ENCODE data around the gene COPG1. TPM values are rescaled to one million over a fixed set of nuclear protein-coding genes. Genes with fewer than 3 reads are reported as not detected.

Gene COPG1
- total and polyA plus RNA-seq, 9 of the 15 experiments (the other 6 are each of a cell fraction or from before 2014, with no cell fraction given) = 40.3 to 105 (median 62.4) TPM

DNA sequence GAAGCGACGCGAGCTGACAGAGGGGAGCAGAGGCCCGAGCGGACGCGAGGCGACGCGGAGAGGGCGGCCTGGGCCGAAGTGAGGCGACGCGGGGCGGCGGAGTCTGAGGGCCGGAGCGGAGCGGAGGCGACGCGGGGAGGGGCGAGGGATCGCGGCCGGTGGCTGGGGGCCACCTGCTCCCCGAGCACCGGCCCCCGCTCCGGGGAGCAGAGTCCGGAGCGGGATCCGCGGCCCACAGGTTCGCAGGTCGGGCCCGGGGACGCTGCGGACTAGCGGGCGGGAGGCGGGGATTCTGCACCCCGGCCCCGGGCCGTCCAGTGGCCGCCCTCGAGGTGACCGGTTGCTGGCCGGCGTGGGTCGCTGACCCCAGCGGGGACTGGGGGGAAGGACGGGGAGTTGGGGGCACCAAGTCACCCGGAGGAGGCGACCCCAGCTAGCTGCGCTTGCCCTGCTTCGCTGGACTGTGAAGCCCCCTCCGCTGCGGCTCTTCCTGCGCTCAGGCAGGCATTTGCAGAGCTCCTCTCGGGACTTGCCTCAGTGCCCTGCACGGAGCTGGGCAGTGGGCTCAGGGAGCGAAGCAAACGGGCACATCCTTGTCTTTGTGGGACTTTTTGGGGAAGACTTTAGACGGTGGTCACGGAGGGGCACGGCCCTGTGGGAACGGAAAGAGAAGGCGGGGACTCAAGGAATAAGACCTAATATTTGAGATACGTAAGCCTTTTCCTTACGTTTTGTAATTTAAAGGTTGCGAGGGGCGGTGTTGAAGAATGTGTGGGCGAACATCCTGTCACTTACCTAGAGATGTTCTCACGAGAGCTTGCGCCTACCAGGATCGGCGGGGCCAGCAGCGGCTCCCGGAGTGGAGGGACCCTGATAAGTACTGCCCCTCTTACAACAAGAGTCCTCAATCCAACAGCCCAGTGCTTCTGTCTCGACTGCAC is 29.8 kb downstream of the COPG1 start (continued):
- TF ChIP-seq, protein P1, sequence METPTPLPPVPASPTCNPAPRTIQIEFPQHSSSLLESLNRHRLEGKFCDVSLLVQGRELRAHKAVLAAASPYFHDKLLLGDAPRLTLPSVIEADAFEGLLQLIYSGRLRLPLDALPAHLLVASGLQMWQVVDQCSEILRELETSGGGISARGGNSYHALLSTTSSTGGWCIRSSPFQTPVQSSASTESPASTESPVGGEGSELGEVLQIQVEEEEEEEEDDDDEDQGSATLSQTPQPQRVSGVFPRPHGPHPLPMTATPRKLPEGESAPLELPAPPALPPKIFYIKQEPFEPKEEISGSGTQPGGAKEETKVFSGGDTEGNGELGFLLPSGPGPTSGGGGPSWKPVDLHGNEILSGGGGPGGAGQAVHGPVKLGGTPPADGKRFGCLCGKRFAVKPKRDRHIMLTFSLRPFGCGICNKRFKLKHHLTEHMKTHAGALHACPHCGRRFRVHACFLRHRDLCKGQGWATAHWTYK (CRISPR knock-in tag; IDR thresholded peaks at IDR 0.05) = no peak
- TF ChIP-seq CCAR2 (IDR thresholded peaks at IDR 0.05; ENCODE audit: low read depth, low read length) = no peak
- TF ChIP-seq ZNF57 (CRISPR knock-in tag; IDR thresholded peaks at IDR 0.05) = no peak
- TF ChIP-seq PHF8 (IDR thresholded peaks at IDR 0.05; ENCODE audit: borderline replicate concordance, low read length) = peak; percentile 73; the same call in 1 of the 2 replicates
- no peak for TF ChIP-seq ZNF347 (CRISPR knock-in tag; IDR thresholded peaks at IDR 0.05; ENCODE audit: low read depth)
- TF ChIP-seq DPF2 (IDR thresholded peaks at IDR 0.05) = no peak
- TF ChIP-seq SAFB2 (IDR thresholded peaks at IDR 0.05; ENCODE audit: borderline replicate concordance, low read depth, low read length, severe bottlenecking) = no peak
- TF ChIP-seq NCOR1 (IDR thresholded peaks at IDR 0.05) = no peak
- no peak for TF ChIP-seq BRF1 (IDR thresholded peaks at IDR 0.05; ENCODE audit: borderline replicate concordance, extremely low read depth, insufficient read length)
- no peak for TF ChIP-seq TEAD4 (IDR thresholded peaks at IDR 0.05; ENCODE audit: low read length)
- no peak for TF ChIP-seq TEAD4 (CRISPR knock-in tag; IDR thresholded peaks at IDR 0.05; ENCODE audit: borderline replicate concordance)
- TF ChIP-seq, protein P2, sequence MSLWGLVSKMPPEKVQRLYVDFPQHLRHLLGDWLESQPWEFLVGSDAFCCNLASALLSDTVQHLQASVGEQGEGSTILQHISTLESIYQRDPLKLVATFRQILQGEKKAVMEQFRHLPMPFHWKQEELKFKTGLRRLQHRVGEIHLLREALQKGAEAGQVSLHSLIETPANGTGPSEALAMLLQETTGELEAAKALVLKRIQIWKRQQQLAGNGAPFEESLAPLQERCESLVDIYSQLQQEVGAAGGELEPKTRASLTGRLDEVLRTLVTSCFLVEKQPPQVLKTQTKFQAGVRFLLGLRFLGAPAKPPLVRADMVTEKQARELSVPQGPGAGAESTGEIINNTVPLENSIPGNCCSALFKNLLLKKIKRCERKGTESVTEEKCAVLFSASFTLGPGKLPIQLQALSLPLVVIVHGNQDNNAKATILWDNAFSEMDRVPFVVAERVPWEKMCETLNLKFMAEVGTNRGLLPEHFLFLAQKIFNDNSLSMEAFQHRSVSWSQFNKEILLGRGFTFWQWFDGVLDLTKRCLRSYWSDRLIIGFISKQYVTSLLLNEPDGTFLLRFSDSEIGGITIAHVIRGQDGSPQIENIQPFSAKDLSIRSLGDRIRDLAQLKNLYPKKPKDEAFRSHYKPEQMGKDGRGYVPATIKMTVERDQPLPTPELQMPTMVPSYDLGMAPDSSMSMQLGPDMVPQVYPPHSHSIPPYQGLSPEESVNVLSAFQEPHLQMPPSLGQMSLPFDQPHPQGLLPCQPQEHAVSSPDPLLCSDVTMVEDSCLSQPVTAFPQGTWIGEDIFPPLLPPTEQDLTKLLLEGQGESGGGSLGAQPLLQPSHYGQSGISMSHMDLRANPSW (CRISPR knock-in tag; IDR thresholded peaks at IDR 0.05) = no peak
- TF ChIP-seq, protein P3, sequence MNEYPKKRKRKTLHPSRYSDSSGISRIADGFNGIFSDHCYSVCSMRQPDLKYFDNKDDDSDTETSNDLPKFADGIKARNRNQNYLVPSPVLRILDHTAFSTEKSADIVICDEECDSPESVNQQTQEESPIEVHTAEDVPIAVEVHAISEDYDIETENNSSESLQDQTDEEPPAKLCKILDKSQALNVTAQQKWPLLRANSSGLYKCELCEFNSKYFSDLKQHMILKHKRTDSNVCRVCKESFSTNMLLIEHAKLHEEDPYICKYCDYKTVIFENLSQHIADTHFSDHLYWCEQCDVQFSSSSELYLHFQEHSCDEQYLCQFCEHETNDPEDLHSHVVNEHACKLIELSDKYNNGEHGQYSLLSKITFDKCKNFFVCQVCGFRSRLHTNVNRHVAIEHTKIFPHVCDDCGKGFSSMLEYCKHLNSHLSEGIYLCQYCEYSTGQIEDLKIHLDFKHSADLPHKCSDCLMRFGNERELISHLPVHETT (CRISPR knock-in tag; conservative IDR thresholded peaks at IDR 0.05 in 1 of 2, IDR thresholded peaks at IDR 0.05 in 1 of 2) = no peak; a peak in 2 of 4 replicates
- no peak for TF ChIP-seq ZBTB8A (IDR thresholded peaks at IDR 0.05; ENCODE audit: partially characterized antibody)
- no peak for TF ChIP-seq ATF1 (CRISPR knock-in tag; IDR thresholded peaks at IDR 0.05)
- TF ChIP-seq ATF1 (tag; IDR thresholded peaks at IDR 0.05) = peak; percentile 52; the same call in 1 of the 2 replicates
- TF ChIP-seq MYBL2 (IDR thresholded peaks at IDR 0.05; ENCODE audit: low read depth) = no peak
- no peak for TF ChIP-seq MYBL2 (CRISPR knock-in tag; IDR thresholded peaks at IDR 0.05; ENCODE audit: borderline replicate concordance)
- TF ChIP-seq, protein P4, sequence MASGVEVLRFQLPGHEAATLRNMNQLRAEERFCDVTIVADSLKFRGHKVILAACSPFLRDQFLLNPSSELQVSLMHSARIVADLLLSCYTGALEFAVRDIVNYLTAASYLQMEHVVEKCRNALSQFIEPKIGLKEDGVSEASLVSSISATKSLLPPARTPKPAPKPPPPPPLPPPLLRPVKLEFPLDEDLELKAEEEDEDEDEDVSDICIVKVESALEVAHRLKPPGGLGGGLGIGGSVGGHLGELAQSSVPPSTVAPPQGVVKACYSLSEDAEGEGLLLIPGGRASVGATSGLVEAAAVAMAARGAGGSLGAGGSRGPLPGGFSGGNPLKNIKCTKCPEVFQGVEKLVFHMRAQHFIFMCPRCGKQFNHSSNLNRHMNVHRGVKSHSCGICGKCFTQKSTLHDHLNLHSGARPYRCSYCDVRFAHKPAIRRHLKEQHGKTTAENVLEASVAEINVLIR (CRISPR knock-in tag; IDR thresholded peaks at IDR 0.05) = no peak

Data from K562 (cell line).